ENCODE measurements around the gene NOP14.

Gene NOP14

GRCh38 chr4:2963175-2963965 is at the start of gene NOP14, which contains the start of gene GRK4:
TSS of gene NOP14 (minus strand) at chr4:2963406. CDS start at chr4:2963319, 87 bp downstream.
TSS of gene GRK4 (plus strand) at chr4:2963571. CDS start at chr4:2964071, 500 bp downstream.
- TF ChIP-seq CTCF (IDR thresholded peaks at IDR 0.05; ENCODE audit: extremely low read depth, insufficient read depth, missing control alignments) = no peak
- DNase-seq (ENCODE audit: low spot score) = peak; percentile 99
- in situ Hi-C loops (cut with MboI; ENCODE audit: low pct_unique_long_range_greater_than_20kb, low sequenced_read_pairs, unreplicated experiment) = no loop called here

- TF ChIP-seq CTCF (IDR thresholded peaks at IDR 0.05; ENCODE audit: extremely low read depth, insufficient read depth, missing control alignments) = no peak
- in situ Hi-C loops (cut with MboI; ENCODE audit: low pct_unique_long_range_greater_than_20kb, low sequenced_read_pairs, unreplicated experiment) = no loop called here
- no peak for DNase-seq (ENCODE audit: low spot score)
Measured at GRCh38 chr4:3011456-3012220, 48.4 kb upstream of the NOP14 start.

DNA sequence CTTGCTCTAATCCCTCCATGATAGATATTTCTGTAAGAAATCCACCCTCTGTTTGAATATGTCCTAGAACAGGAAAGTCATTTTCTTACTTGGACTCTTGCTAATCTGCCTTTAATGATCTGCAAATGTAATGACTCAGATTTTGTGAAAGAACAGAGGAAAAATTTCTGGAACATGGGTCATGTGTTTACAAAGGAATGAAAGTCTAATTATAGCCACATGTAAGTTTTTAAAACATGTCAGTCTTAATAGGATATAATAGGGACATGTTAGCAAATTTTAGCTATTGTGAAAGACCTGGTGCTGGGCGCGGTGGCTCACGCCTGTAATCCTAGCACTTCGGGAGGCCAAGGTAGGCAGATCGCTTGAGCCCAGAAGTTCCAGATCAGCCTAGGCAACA is 47.8 kb upstream of the NOP14 start:
- no peak for TF ChIP-seq CTCF (IDR thresholded peaks at IDR 0.05; ENCODE audit: extremely low read depth, insufficient read depth, missing control alignments)
- in situ Hi-C loops (cut with MboI; ENCODE audit: low pct_unique_long_range_greater_than_20kb, low sequenced_read_pairs, unreplicated experiment) = no loop called here
- DNase-seq (ENCODE audit: low spot score) = no peak

DNA sequence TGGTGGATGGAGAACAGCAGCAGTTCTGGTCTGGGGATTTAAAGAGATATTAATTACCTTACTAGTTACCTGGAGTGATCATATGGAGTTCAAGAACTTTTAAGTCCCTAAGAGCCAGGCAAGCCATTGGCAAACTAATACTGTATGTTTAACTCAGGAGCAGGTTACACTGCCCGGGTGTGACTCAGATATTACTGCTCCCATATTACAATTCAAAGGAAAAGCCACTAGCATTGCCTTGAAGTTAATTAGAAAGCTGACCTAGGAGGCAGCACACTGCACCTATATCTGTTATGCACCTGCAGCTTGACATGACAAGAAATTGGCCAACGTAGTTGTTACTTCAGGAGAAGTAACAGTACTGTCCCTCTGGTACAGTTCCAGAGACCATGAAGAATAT is 47.4 kb upstream of the NOP14 start:
- in situ Hi-C loops (cut with MboI; ENCODE audit: low pct_unique_long_range_greater_than_20kb, low sequenced_read_pairs, unreplicated experiment) = no loop called here
- no peak for DNase-seq (ENCODE audit: low spot score)

DNA sequence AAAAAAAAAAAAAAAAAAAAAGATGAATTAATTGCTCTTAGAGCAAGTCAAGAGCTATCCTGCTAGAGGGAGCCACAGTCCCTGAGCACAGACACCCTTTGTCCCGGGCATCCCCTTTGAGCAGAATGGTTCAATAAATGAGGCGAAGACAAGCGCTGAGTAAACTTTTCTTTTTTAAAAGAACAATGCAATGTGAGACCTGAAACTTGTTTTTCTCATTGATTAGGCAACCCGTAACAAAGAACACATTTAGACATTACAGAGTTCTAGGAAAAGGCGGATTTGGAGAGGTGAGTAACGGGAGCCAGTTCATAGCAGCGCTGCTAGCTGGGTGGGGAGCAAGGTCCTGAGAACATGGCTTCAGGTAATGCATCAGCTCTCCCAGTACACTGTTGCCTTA is 46.2 kb upstream of the NOP14 start:
- in situ Hi-C loops (cut with MboI; ENCODE audit: low pct_unique_long_range_greater_than_20kb, low sequenced_read_pairs, unreplicated experiment) = no loop called here
- TF ChIP-seq CTCF (IDR thresholded peaks at IDR 0.05; ENCODE audit: extremely low read depth, insufficient read depth, missing control alignments) = peak; percentile 31
- peak; percentile 56 for DNase-seq (ENCODE audit: low spot score)

More for the DNA sequence above, 47.4 kb upstream of the NOP14 start:
- no peak for TF ChIP-seq CTCF (IDR thresholded peaks at IDR 0.05; ENCODE audit: extremely low read depth, insufficient read depth, missing control alignments)

- no peak for TF ChIP-seq CTCF (IDR thresholded peaks at IDR 0.05; ENCODE audit: extremely low read depth, insufficient read depth, missing control alignments)
- no peak for DNase-seq (ENCODE audit: low spot score)
- in situ Hi-C loops (cut with MboI; ENCODE audit: low pct_unique_long_range_greater_than_20kb, low sequenced_read_pairs, unreplicated experiment) = no loop called here
Measured at GRCh38 chr4:3007724-3008123, 44.5 kb upstream of the NOP14 start.
